Testis (tissue), 3 donors: ENCODE results near the gene DGKB. TPM values are rescaled to one million over a fixed set of nuclear protein-coding genes. Genes with fewer than 3 reads are reported as not detected.

Source experiments
- DNase-seq: peaks from one replicate; pipeline ENCODE4 v3.0.0-alpha.2; 2019
- H3K27ac ChIP-seq, 2 donors: fragments of 200-600 bp; sonication (generic); one replicate each; pipeline ENCODE4 v1.5.1; 2019
- H3K27me3 ChIP-seq: fragments of 200-600 bp; sonication (generic); one replicate; pipeline ENCODE4 v1.5.1; 2019
- H3K36me3 ChIP-seq: fragments of 200-600 bp; sonication (generic); one replicate; pipeline ENCODE4 v1.5.1; 2017; ENCODE audit warnings: low read depth; ENCODE audit errors: missing control alignments
- H3K4me1 ChIP-seq: fragments of 200-600 bp; sonication (generic); one replicate; pipeline ENCODE4 v1.5.1; 2019
- H3K4me3 ChIP-seq, 2 donors: fragments of 200-600 bp; sonication (generic); one replicate each; pipeline ENCODE4 v1.5.1; 2017 to 2019
- H3K9me3 ChIP-seq: fragments of 200-600 bp; sonication (generic); one replicate; pipeline ENCODE4 v1.5.1; 2017
- CTCF ChIP-seq, 3 experiments: fragments of 450-650 bp in 2 of 3; fragments of 200-600 bp in 1 of 3; sonication (generic) in 1 of 3; IDR thresholded peaks; one replicate each; pipeline ENCODE4 v1.5.1; 2016 to 2019; ENCODE audit warnings: antibody characterized with exemption in 3 of 3, mild to moderate bottlenecking in 2 of 3, moderate library complexity in 1 of 3
- POLR2A ChIP-seq: fragments of 450-650 bp; IDR thresholded peaks from one replicate; pipeline ENCODE4 v1.6.1; 2017; ENCODE audit warnings: antibody characterized with exemption, mild to moderate bottlenecking, moderate library complexity
- WGBS, 2 donors: methylation state at CpG; one replicate each; pipeline ENCODE4 v1.1.5; 2018; 5-methylcytosine and 5-hydroxymethylcytosine counted together
- intact Hi-C: fragments of 100-400 bp; cut with DNase I; formaldehyde crosslinking; loops from one replicate; pipeline ENCODE4 v1.15.1; 2023; ENCODE audit warnings: low total_unique reads
- polyA plus RNA-seq: library from polyadenylated mRNA; stranded (reverse); fragments of 350-450 nt; fragmentation: Illumina TruSeq; extraction: RNeasy Lipid Tissue Mini Kit (QIAGEN cat#74804); gene quantifications from one replicate; pipeline ENCODE4 v1.2.3, GENCODE V29; 2014; ENCODE audit warnings: low read depth, low replicate concordance; ENCODE audit not compliant: insufficient read depth
- total RNA-seq, 2 donors: library from RNA; depleted of rRNA; stranded (reverse); fragments of >200 nt; gene quantifications; one replicate each; pipeline ENCODE4 v1.2.3, GENCODE V29; 2016

DGKB gene
- total and polyA plus RNA-seq, 3 donors from 2014 or later: 0.17 to 1.1 (median 0.55) TPM

- H3K27me3 ChIP-seq: no peaks in the 10 kb centered on the region
- H3K4me1 ChIP-seq: no peaks in the 10 kb centered on the region
- no peak for DNase-seq
- 59 to 72% methylated on average over 4 of the region's 4 CpGs for WGBS, 2 donors
- no peak for TF ChIP-seq POLR2A
- TF ChIP-seq CTCF (IDR thresholded peaks at IDR 0.05): no peak
- H3K4me3 ChIP-seq: no peak overlapping the region
- no peaks in the 10 kb centered on the region for H3K36me3 ChIP-seq
- no peak overlapping the region for H3K27ac ChIP-seq
- intact Hi-C loops: no loop called here
- H3K9me3 ChIP-seq: no peaks in the 10 kb centered on the region
Measured at GRCh38 chr7:14635955-14636354, 266.6 kb downstream of the DGKB start.

GRCh38 chr7:14630048-14630447 lies 272.5 kb downstream of the DGKB start:
- no peaks in the 10 kb centered on the region for H3K27me3 ChIP-seq
- no peaks in the 10 kb centered on the region for H3K4me1 ChIP-seq
- H3K27ac ChIP-seq: no peak overlapping the region
- H3K36me3 ChIP-seq: no peaks in the 10 kb centered on the region
- no peak for DNase-seq
- intact Hi-C loops: no loop called here
- H3K9me3 ChIP-seq: no peaks in the 10 kb centered on the region
- TF ChIP-seq CTCF (IDR thresholded peaks at IDR 0.05) (no peak), POLR2A (no peak)
- no peak overlapping the region for H3K4me3 ChIP-seq
- WGBS, 2 donors: 84 to 85% methylated on average over 2 of the region's 2 CpGs

GRCh38 chr7:14628516-14628915 lies 274.0 kb downstream of the DGKB start:
- Histone ChIP-seq H3K4me1 (no peaks in the 10 kb centered on the region), H3K4me3 (no peak overlapping the region), H3K27ac (no peak overlapping the region), H3K27me3 (no peaks in the 10 kb centered on the region), H3K9me3 (no peaks in the 10 kb centered on the region), H3K36me3 (no peaks in the 10 kb centered on the region)
- 89 to 90% methylated on average over 1 of the region's 1 CpG for WGBS, 2 donors
- TF ChIP-seq POLR2A (no peak), CTCF (IDR thresholded peaks at IDR 0.05) (no peak)
- intact Hi-C loops: no loop called here
- no peak for DNase-seq

GRCh38 chr7:14626076-14626475 lies 276.5 kb downstream of the DGKB start:
- Histone ChIP-seq H3K36me3 (no peaks in the 10 kb centered on the region), H3K4me3 (no peak overlapping the region), H3K27ac (no peak overlapping the region), H3K9me3 (no peaks in the 10 kb centered on the region), H3K27me3 (no peaks in the 10 kb centered on the region), H3K4me1 (no peaks in the 10 kb centered on the region)
- DNase-seq: no peak
- intact Hi-C loops: no loop called here
- TF ChIP-seq CTCF (IDR thresholded peaks at IDR 0.05) (no peak), POLR2A (no peak)
- 91 to 92% methylated on average over 4 of the region's 4 CpGs for WGBS, 2 donors

GRCh38 chr7:14622559-14622958 lies 280.0 kb downstream of the DGKB start:
- no peaks in the 10 kb centered on the region for H3K36me3 ChIP-seq
- H3K27me3 ChIP-seq: no peaks in the 10 kb centered on the region
- DNase-seq: no peak
- no peak overlapping the region for H3K4me3 ChIP-seq
- TF ChIP-seq CTCF (IDR thresholded peaks at IDR 0.05) (no peak), POLR2A (no peak)
- intact Hi-C loops: no loop called here
- H3K4me1 ChIP-seq: no peaks in the 10 kb centered on the region
- H3K9me3 ChIP-seq: no peaks in the 10 kb centered on the region
- H3K27ac ChIP-seq: no peak overlapping the region
